Measurements from ENCODE around the gene DCXR.

The DCXR gene

GRCh38 chr17:82036634-82037091, 834 bp downstream of the DCXR start:
- DNase-seq: no peak

GRCh38 chr17:82035956-82036633, 1.4 kb downstream of the DCXR start:
- no peak for DNase-seq

- no peak for DNase-seq
Observed at GRCh38 chr17:82035488-82035887, 2.0 kb downstream of the DCXR start.

GRCh38 chr17:82034371-82035011, 3.0 kb downstream of the DCXR start:
- DNase-seq: no peak

- DNase-seq: no peak
Observed at GRCh38 chr17:82033359-82034085, 4.0 kb downstream of the DCXR start.

- DNase-seq: peak; percentile 85
Observed at GRCh38 chr17:82031885-82032627, 5.4 kb downstream of the DCXR start.

GRCh38 chr17:82031303-82031884, 6.1 kb downstream of the DCXR start, which contains the start of gene RAC3:
Gene RAC3, plus strand, starts transcription at chr17:82031678. Its CDS starts 84 bp downstream, at chr17:82031762.
- DNase-seq: peak; percentile 84

- DNase-seq: peak; percentile 93
Observed at GRCh38 chr17:82030470-82031302, 6.8 kb downstream of the DCXR start.

- DNase-seq: no peak
Observed at GRCh38 chr17:82029990-82030469, 7.5 kb downstream of the DCXR start.

- no peak for DNase-seq
Observed at GRCh38 chr17:82029391-82029790, 8.1 kb downstream of the DCXR start.

GRCh38 chr17:82028966-82029365, 8.5 kb downstream of the DCXR start:
- DNase-seq: no peak

- DNase-seq: no peak
Observed at GRCh38 chr17:82028246-82028645, 9.3 kb downstream of the DCXR start.

GRCh38 chr17:82025401-82026107, 11.9 kb downstream of the DCXR start:
- DNase-seq: no peak

- no peak for DNase-seq
Observed at GRCh38 chr17:82024859-82025258, 12.6 kb downstream of the DCXR start.

- DNase-seq: peak; percentile 69
Observed at GRCh38 chr17:82023447-82024241, 13.9 kb downstream of the DCXR start.

- peak; percentile 100 for DNase-seq
Observed at GRCh38 chr17:82022981-82023446, 14.5 kb downstream of the DCXR start, which contains the start of gene LRRC45. Gene LRRC45, plus strand, starts transcription at chr17:82023305. Its CDS starts 339 bp downstream, at chr17:82023644.

GRCh38 chr17:82022310-82022980, 15.1 kb downstream of the DCXR start, which contains the start of gene CENPX:
Gene CENPX, minus strand, starts transcription at chr17:82022878. Its CDS starts 17 bp downstream, at chr17:82022861.
- DNase-seq: no peak

GRCh38 chr17:82021900-82022309, 15.6 kb downstream of the DCXR start:
- DNase-seq: peak; percentile 44
